GM19372 (cell line): ENCODE data around the gene PCDHB15.
"Not testable (repeated sequence)": the region's sequence is repeated elsewhere in the genome, so short reads cannot be mapped to it uniquely, and the experiment has no call there.

ENCODE experiments used
- ATAC-seq: cut with Tn5 transposase; IDR thresholded peaks from one replicate; pipeline ENCODE4 v1.9.1; 2021; ENCODE audit warnings: mild to moderate bottlenecking, low read depth, moderate library complexity; ENCODE audit not compliant: unreplicated experiment

PCDHB15 gene

DNA sequence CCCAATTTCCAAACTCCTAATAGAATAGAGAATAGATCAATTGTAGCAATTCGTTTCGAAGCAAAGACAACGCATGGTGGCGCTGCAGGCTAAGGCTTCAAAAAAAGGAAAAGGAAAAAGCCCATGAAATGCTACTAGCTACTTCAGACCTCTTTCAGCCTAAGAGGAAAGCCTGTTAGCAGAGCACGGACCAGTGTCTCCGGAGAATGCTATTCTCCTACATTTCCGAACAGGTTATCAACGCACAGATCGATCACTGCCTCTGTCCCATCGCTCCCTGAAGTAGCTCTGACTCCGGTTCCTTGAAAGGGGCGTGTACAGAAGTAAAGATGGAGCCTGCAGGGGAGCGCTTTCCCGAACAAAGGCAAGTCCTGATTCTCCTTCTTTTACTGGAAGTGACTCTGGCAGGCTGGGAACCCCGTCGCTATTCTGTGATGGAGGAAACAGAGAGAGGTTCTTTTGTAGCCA lies at the start of gene PCDHB15:
PCDHB15 (plus strand) TSS at position 146 of the 468 bp plus-strand sequence; CDS start at position 330, 184 bp downstream.
- ATAC-seq: no peak

DNA sequence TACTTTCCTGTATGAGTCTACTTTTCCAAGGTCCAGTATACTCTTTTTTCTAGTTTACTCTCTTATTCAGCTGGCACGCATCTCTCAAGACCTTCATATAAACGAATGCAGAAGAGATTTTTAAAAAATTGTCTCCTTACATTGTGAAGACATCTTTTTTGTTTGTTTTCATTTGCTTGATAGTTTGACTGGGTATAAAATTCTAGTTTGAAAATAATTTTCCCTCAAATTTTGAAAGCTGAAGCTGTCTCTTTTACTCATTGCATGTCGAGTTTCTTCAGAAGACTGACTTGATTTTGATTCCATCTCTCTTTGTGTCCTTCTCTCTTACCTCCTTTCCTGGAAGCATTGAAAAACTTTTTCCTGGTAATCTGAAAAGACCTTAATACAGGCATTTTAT lies 48.8 kb upstream of the PCDHB15 start:
- no peak for ATAC-seq

DNA sequence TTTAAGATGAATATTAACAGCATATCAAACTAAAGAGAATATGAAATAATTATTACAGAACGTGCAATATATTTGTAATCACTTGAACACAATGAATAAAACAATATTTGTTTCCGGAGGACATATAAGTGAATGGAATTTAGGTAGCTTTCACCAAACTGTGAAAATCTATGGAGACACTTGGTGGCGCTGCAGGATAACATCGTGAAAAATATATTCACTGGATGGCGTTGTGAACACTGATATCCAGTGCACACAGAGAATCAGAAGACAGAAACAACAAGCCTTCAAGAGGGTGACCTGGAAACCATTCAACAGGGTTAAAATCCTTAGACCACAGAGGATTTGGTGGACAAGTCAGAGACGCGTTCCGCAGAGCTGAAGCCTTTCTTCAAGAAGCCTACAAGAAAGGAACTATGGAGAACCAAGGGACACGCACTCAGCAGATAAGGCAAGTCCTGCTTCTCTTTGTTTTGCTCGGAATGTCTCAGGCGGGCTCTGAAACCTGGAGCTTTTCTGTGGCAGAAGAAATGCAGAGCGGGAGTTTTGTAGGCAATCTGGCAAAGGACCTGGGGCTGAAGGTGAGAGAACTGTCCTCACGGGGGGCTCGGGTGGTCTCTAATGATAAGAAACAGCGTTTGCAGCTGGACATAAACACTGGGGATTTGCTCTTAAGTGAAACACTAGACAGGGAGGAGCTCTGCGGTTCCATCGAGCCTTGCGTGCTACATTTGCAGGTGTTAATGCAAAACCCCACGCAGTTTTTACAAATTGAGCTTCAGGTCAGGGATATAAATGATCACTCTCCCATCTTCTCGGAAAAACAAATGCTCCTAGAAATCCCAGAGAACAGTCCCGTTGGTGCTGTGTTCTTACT lies 45.6 kb upstream of the PCDHB15 start, which contains the start of gene PCDHB11:
PCDHB11 (plus strand) TSS at position 269 of the 877 bp plus-strand sequence; CDS start at position 417, 148 bp downstream.
- ATAC-seq: no peak

DNA sequence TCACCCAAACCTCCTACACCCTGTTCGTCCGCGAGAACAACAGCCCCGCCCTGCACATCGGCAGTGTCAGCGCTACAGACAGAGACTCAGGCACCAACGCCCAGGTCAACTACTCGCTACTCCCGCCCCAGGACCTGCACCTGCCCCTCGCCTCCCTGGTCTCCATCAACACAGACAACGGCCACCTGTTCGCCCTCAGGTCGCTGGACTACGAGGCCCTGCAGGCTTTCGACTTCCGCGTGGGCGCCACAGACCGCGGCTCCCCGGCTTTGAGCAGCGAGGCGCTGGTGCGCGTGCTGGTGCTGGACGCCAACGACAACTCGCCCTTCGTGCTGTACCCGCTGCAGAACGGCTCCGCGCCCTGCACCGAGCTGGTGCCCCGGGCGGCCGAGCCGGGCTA lies 44.1 kb upstream of the PCDHB15 start:
- ATAC-seq: not testable (repeated sequence)

DNA sequence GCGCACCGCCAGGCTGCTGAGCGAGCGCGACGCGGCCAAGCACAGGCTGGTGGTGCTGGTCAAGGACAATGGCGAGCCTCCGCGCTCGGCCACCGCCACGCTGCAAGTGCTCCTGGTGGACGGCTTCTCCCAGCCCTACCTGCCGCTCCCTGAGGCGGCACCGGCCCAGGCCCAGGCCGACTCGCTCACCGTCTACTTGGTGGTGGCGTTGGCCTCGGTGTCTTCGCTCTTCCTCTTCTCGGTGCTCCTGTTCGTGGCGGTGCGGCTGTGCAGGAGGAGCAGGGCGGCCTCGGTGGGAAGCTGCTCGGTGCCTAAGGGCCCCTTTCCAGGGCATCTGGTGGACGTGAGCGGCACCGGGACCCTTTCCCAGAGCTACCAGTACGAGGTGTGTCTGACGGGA lies 43.5 kb upstream of the PCDHB15 start:
- not testable (repeated sequence) for ATAC-seq

DNA sequence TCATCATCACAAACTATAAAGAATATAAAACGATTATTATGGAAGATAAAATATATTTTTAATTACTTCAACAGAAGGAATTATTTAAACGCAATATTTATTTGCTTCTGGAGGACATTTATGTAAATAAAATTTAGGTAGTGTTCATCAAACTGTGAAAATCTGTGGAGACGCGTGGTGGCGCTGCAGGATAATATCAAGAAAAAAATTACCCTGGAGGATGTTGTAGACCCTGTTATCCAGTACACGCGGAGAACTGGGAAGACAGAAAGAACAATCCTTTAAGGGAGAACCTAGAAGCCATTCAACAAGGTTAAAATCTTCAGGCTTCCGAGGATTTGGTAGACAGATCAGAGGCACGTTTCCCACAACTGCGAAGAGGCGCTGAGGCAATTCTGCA lies 36.7 kb upstream of the PCDHB15 start, which contains the start of gene PCDHB12:
PCDHB12 (plus strand) TSS at position 242 of the 400 bp plus-strand sequence. CDS start 189 bp downstream, outside the sequence.
- ATAC-seq: no peak

DNA sequence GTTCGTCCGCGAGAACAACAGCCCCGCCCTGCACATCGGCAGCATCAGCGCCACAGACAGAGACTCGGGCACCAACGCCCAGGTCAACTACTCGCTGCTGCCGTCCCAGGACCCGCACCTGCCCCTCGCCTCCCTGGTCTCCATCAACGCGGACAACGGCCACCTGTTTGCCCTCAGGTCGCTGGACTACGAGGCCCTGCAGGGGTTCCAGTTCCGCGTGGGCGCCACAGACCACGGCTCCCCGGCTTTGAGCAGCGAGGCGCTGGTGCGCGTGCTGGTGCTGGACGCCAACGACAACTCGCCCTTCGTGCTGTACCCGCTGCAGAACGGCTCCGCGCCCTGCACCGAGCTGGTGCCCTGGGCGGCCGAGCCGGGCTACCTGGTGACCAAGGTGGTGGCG lies 34.9 kb upstream of the PCDHB15 start:
- not testable (repeated sequence) for ATAC-seq

DNA sequence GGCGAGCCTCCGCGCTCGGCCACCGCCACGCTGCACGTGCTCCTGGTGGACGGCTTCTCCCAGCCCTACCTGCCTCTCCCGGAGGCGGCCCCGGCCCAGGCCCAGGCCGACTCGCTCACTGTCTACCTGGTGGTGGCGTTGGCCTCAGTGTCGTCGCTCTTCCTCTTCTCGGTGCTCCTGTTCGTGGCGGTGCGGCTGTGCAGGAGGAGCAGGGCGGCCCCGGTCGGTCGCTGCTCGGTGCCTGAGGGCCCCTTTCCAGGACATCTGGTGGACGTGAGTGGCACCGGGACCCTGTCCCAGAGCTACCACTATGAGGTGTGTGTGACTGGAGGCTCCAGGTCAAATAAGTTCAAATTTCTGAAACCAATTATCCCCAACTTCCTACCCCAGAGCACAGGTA lies 34.3 kb upstream of the PCDHB15 start:
- not testable (repeated sequence) for ATAC-seq

DNA sequence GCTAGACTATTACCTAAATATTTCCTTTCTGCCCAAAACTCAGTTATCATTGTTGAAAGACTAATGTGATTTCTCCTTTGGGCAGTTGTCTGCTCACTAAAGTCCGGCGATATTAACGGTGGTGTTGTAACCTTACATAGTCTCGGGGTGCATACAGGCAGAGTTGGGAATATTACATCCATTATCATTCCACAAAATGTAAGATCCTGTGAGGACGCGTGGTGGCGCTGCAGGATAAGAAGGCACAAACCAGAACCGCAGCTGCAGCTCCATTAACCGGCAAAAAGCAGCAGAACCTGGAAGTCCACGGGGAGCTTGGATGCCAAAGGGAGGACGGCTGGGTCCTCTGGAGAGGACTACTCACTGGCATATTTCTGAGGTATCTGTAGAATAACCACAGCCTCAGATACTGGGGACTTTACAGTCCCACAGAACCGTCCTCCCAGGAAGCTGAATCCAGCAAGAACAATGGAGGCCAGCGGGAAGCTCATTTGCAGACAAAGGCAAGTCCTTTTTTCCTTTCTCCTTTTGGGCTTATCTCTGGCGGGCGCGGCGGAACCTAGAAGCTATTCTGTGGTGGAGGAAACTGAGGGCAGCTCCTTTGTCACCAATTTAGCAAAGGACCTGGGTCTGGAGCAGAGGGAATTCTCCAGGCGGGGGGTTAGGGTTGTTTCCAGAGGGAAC lies 31.4 kb upstream of the PCDHB15 start, which contains the start of gene PCDHB13:
PCDHB13 (plus strand) TSS at position 264 of the 684 bp plus-strand sequence; CDS start at position 469, 205 bp downstream.
- not testable (repeated sequence) for ATAC-seq

DNA sequence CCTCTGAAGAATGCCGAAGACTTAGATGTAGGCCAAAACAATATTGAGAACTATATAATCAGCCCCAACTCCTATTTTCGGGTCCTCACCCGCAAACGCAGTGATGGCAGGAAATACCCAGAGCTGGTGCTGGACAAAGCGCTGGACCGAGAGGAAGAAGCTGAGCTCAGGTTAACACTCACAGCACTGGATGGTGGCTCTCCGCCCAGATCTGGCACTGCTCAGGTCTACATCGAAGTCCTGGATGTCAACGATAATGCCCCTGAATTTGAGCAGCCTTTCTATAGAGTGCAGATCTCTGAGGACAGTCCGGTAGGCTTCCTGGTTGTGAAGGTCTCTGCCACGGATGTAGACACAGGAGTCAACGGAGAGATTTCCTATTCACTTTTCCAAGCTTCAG lies 30.6 kb upstream of the PCDHB15 start:
- not testable (repeated sequence) for ATAC-seq

DNA sequence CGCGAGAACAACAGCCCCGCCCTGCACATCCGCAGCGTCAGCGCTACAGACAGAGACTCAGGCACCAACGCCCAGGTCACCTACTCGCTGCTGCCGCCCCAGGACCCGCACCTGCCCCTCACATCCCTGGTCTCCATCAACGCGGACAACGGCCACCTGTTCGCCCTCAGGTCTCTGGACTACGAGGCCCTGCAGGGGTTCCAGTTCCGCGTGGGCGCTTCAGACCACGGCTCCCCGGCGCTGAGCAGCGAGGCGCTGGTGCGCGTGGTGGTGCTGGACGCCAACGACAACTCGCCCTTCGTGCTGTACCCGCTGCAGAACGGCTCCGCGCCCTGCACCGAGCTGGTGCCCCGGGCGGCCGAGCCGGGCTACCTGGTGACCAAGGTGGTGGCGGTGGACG lies 29.7 kb upstream of the PCDHB15 start:
- not testable (repeated sequence) for ATAC-seq

DNA sequence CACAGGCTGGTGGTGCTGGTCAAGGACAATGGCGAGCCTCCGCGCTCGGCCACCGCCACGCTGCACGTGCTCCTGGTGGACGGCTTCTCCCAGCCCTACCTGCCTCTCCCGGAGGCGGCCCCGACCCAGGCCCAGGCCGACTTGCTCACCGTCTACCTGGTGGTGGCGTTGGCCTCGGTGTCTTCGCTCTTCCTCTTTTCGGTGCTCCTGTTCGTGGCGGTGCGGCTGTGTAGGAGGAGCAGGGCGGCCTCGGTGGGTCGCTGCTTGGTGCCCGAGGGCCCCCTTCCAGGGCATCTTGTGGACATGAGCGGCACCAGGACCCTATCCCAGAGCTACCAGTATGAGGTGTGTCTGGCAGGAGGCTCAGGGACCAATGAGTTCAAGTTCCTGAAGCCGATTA lies 29.2 kb upstream of the PCDHB15 start:
- ATAC-seq: not testable (repeated sequence)

DNA sequence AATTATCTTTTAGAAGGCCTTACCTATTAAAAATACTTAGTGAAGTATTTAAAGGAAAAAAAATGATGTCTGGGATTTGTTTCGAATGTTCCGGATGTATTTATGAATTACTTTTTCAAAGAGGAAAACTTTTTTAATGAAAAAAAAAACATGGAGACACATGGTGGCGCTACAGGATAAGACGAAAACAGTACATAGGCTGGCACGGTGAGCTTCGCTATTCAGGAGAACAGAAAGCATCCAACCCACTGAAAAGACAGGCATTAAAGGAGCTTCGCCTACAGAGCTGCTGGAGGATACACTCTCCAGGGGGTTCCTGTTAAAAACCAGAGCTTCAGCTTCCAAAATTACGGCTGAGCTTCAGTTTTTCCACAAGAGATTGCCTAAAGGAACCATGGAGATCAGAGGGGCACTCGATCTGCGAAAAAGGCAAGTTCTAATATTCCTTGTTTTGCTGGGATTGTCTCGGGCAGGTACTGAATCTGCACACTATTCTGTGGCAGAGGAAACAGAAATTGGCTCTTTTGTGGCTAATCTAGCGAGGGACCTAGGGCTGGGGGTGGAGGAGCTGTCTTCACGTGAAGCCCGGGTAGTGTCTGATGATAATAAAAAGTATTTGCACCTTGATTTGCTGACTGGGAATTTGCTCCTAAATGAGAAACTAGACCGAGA lies 21.9 kb upstream of the PCDHB15 start, which contains the start of gene PCDHB14:
PCDHB14 (plus strand) TSS at position 232 of the 672 bp plus-strand sequence; CDS start at position 395, 163 bp downstream.
- no peak for ATAC-seq

DNA sequence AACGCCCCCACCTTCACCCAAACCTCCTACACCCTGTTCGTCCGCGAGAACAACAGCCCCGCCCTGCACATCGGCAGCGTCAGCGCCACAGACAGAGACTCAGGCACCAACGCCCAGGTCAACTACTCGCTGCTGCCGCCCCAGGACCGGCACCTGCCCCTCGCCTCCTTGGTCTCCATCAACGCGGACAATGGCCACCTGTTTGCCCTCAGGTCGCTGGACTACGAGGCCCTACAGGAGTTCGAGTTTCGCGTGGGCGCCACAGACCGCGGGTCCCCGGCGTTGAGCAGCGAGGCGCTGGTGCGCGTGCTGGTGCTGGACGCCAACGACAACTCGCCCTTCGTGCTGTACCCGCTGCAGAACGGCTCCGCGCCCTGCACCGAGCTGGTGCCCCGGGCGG lies 20.4 kb upstream of the PCDHB15 start:
- ATAC-seq: not testable (repeated sequence)

DNA sequence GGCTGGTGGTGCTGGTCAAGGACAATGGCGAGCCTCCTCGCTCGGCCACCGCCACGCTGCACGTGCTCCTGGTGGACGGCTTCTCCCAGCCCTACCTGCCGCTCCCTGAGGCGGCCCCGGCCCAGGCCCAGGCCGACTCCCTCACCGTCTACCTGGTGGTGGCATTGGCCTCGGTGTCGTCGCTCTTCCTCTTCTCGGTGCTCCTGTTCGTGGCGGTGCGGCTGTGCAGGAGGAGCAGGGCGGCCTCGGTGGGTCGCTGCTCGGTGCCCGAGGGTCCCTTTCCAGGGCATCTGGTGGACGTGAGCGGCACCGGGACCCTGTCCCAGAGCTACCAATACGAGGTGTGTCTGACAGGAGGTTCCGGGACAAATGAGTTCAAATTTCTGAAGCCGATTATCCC lies 19.8 kb upstream of the PCDHB15 start:
- not testable (repeated sequence) for ATAC-seq

DNA sequence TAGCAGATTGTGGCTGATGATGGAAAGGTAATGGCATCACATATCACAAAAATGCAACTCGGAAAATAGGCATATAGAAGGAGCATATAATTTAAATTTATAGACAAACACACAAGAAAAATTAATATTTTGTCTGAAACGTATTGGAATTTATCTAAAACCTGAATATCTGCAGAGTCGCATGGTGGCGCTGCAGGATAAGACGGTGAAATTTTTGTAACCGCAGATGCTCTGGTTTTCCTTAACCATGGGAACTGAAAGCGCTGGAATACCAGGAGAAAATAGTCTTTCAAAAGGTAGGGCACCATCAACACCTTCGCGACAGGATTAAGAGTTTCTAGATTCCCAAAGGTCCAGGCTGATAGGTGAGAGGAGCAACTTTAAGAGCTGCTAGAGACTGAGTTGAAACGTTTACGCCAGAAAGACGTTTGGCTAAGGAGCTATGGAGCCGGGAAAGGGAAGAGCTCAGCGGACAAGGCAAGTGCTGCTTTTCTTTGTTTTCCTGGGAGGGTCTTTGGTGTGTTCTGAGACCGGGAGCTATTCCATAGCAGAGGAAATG lies 11.0 kb upstream of the PCDHB15 start:
- no peak for ATAC-seq

DNA sequence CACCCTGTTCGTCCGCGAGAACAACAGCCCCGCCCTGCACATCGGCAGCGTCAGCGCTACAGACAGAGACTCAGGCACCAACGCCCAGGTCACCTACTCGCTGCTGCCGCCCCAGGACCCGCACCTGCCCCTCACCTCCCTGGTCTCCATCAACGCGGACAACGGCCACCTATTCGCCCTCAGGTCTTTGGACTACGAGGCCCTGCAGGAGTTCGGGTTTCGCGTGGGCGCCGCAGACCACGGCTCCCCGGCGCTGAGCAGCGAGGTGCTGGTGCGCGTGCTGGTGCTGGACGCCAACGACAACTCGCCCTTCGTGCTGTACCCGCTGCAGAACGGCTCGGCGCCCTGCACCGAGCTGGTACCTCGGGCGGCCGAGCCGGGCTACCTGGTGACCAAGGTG lies 9.3 kb upstream of the PCDHB15 start:
- ATAC-seq: not testable (repeated sequence)

DNA sequence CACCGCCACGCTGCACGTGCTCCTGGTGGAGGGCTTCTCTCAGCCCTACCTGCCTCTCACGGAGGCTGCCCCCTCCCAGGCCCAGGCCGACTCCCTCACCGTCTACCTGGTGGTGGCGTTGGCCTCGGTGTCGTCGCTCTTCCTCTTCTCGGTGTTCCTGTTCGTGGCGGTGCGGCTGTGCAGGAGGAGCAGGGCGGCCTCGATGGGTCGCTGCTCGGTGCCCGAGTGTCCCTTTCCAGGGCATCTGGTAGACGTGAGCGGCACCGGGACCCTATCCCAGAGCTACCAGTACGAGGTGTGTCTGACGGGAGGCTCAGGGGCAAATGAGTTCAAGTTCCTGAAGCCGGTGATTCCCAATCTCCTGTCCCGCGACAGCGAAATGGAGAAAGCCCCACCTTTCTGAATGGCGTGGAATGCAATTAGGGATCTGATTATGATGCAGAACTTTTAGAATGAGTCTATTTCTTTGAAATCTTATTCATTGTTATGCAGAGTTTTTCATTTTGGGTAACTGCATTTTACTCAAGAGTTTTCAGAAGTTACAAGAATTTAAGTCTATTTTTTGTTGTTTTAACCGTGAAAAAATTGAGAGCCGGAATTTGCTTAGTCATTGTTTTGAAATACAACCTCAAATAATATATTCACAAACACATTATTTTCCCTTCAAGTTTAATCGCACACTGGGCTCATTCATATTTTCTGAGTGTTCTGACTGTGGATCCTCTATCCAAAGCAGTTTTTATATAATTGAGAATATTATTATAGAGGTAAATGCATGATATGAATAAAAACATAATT lies 8.5 kb upstream of the PCDHB15 start:
- no peak for ATAC-seq

DNA sequence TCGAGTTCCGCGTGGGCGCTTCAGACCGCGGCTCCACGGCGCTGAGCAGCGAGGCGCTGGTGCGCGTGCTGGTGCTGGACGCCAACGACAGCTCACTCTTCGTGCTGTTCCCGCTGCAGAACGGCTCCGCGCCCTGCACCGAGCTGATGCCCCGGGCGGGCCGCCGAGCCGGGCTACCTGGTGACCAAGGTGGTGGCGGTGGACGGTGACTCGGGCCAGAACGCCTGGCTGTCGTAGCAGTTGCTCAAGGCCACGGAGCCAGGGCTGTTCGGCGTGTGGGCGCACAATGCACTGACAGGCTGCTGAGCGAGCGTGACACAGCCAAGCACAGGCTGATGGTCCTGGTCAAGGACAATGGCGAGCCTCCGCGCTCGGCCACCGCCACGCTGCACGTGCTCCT lies 3.7 kb upstream of the PCDHB15 start:
- no peak for ATAC-seq
